Inflammatory macrophage treated with lipopolysaccharide for 4 hours (primary cell): Measurements from ENCODE around the gene TTC21A.

Source experiments
- DNase-seq: peaks from one replicate; pipeline ENCODE4 v3.0.0-alpha.2; 2020

TTC21A gene

DNA sequence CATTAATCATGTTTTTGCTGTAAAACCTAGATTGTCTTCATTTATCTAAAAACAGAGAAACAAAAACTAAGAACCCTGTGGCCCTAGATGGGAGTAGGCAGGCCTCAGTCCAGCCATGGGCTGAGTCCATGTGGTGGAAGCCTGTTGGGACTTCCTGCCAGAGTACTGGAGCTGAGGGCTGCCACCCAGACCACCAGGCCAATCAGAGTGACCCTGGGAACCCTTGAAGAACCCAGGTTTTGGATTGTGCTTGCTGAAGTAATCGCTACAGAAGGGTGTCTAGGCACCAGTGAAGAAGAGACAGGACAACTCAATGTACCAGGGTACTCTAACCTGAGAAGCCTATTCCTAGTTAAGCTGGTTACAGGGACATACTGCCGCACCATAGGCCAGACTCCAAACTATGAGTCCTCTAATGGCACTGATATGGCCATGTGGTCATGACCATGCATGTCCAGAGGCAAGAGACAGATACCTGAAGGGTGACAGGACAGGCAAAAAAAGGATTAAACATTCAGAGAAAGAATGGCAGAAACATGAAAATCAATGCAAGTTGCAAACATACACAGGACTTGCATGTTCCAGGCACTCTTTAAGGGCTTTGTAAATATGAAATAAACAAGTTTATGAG, 33.0 kb downstream of the TTC21A start:
- DNase-seq, result no peak

DNA sequence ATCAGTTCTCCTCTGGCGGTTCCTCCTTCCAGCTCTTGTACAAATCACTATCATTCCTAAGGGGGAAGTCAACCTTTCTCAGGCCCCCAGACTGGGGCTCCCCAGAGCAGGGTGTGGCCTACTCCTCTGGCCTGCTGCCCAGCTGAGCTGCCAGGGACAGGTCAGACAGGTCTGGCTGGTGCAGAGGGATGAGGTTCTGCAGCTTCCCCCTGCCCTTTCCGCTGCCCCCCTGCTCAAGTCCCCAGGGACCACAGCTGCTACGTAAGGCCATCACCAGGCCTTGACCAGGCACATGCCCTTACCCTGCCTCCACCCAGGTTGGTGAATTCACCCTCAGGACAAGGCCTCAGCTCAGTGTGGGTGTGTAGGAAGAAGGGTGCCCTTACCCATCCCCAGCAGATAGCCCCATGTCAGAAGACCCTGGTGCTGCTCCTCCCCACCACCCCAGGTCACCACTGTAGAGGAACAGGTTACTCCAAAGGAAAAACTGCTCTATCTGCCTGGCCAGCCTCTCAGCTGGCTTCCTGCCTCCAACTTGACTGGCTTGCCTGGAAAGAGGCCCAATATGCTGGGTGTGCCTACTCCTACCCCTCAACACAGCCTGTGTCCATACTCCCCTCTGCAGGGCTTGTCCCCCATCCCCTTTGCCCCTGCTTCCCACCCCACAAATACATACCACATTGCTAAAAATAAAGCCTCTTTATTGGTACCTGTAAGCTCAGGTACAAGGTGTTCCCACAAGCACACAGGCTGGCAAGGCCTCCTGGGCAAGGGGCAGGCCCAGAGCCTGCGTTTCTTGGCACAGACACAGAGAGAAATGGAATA, 33.9 kb downstream of the TTC21A start:
- DNase-seq, result peak; percentile 57

DNA sequence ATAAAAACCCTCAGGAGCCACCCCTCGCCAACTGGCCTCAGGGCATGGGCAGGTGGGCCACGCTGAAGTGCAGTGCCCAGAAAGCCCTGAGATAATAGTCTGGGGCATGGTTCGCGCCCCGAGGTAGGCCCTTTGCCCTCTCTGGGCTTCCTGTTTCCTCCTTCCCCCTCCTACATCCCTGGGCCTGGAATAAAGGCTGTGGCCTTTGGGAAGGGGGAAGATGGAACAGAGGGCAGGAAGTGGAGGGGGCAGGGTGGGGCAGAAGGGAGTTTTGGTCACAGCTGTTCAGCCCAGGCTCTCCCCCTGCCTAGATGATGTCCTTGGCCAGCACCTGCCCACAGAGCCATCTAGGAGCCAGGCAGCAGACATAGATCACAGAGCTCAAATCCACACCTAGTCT, 34.6 kb downstream of the TTC21A start:
- DNase-seq, result no peak

DNA sequence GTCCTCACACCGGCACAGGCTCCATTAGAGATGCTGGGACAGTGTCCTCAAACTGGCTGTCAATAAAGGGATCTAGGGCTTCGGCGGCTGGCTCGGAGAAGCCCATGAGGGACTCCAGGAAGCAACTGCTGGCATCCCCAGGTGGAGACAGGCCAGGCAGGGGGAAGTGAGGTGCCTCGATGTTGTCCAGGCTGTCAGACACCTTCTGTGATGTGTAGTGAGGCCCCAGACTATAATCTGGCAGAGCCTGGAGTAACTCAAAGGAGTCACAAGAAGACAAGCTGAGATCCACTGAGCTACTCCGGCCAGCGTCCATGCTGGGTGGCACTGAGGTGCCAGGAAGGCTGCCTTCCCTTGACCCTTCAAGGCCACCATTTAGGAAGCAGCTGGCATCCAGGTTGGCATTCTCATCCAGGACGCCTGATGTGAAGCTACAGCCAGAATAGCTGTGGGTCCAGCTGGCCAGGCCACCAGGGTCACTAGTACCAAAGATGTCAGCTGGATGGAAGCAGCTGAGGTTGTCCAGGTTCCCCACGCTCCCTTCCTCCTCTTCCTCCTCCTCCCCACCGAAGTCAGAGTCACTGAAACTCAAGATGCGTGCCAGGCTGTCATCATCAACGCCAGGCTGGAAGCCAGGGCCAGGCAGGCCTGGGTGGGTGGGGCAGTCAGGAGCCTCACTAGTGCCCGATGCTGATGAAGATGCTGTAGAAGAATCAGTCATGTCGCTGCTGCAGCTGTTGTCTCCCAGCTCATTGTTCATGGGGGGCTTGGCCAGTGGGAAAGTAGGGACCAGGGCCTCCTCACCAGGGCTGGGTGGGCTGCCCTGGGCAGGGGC, 35.8 kb downstream of the TTC21A start:
- DNase-seq, result no peak

DNA sequence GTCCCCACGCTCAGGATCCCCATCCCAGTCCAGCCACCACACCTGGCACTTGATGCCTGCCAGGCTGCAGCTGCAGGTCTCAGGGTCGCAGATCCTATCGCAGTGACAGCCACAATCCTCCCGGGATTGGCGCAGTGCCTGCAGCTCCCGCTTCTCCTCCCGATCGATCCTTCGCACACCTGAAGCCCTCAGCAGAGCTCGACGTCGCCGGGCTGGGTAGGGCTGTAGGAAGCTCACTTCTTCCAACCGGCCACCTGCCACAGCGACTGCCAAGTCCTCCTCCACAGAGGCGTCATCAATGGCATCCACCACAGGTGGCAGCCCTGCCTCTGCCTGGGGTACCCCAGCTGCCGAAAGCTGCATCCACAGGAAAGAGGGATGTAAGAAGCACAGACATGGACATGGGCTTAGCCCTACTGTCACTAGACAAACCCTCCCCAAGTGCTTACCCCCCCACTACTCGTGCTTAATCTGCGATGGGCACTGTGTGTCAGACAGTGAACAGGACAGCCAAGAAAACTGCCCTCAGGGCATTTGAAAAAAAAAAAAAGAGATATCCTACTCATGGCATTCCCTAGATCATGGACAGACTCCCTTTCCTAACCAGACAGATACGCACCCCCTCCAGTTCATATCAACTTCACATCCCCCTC, 36.7 kb downstream of the TTC21A start:
- DNase-seq, result no peak

DNA sequence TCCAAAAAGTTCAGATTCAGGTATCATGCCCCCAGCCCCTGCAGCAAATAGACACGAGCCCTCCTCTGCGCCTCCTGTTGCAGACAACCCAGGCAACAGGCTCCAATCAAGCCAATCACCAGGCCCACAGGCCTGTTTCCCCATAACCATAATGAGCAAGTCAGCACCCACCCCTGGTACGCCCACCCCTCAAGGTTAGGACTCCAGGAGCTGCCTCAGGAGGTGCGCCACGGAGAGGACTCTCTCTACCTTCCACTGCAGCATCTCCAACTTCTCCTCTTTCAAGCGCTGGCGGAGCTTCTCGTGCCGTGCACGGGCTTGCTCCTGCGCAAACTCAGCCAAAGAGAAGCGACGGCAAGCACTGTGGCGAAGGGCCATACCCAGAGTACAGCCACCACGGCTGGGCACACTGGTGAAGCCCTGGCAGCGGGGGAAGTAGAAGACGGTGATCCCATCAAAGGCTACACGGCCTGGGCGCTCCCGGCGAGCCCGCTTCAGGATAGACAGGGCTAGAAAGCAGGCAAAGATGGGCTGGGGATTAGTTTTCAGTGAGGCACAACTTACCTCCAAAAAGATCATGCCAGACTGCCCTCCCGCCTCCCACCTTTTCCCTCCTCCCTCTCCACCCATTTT, 37.4 kb downstream of the TTC21A start:
- DNase-seq, result no peak

DNA sequence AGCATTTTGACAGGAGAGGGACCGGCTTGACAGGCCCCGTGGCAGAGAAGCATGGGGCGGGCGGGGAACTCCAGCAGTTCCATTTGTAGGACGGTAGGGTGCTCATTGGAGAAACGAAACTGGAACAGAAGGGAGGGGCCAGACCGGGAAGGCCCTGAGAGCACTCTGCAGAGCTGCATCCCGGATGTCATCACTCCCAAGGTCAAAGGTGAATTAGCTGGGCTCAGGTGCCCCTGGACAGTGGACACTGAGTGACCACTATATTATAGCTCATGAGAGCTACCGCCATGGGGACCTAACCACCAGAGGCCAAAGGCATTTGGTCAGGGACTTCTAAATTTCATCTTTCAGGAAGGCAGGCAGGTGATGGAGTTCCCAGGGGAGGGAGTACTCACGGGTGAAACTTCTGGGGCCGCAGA, 38.6 kb downstream of the TTC21A start:
- DNase-seq, result peak; percentile 94

DNA sequence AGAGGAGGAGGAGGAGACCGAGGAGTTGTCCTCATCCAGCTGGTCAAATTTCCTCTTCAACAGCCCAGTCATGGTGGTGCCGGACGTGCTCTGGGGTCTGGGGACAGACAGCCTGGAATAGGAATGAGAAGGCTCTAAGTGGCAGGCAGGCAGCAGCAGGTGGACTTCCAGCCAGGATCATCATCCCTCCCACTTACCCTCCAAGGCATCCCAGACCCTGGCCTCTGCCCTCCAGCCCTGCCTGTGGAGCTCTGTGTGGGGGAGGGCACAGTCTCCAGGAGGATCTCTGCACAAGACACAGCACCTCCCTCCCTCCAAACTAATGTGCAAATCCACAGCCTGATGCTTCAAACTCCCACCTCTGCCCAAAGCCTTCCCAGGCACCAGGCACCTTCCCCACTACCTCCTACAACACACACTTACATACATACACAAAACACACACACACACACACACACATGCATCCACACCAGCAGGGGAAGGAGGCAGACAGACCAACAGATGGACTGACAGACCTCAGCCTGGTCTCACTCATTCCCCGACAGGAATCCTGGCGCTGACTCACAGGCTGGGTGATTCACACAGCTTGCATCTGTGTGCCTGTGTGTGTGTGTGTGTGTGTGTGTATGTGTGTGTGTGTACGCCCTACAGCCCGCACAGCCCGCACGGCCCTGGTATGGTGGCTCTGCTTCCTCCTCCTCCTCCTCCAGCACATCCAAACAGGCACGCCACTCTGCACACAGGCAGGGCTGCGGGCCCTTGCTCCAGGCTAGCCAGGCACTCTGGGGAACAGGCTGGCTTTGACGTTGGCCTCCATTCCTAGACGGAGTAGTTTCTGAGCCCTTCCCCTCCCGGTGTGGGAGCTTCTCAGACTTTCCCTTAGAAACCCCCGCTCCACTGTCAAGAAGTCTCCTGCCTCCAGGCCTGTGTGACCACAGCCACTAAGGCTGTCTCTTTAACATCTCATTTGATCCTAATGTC, 39.4 kb downstream of the TTC21A start:
- peak; percentile 93 for DNase-seq

DNA sequence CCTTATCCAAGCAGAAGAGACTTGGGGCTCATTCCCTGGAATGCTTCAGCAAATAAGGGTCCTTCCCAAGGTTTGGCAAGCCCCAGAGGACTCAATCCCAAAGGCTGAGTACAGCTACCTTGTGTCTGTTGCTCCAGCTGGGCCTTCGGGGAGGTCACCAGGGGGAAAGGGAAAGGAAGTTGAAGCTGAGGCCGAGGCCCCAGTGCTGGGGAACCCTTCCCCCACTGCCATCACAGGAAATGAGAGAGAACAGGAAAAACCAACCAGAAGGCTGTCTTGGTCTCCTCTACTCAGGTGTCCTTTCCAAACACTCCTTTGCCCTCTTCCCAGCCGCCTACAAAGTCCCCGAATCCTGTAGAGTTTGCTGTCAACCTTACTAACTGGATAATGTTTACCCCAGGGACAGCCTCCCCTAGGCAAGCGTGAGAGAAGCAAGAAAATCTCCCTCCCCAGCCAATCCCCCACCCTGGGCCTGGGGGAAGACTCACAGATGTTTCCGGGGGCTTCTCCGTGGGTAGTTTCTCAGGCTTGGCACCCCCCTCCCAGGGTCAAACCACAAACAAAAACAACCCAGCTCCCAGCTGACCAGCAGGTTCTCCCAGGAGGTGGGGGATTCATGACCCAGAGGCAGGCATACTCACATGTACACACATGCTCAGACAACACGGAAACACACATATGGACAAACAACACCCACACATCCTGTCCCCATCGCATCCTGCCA, 40.4 kb downstream of the TTC21A start:
- peak; percentile 48 for DNase-seq

DNA sequence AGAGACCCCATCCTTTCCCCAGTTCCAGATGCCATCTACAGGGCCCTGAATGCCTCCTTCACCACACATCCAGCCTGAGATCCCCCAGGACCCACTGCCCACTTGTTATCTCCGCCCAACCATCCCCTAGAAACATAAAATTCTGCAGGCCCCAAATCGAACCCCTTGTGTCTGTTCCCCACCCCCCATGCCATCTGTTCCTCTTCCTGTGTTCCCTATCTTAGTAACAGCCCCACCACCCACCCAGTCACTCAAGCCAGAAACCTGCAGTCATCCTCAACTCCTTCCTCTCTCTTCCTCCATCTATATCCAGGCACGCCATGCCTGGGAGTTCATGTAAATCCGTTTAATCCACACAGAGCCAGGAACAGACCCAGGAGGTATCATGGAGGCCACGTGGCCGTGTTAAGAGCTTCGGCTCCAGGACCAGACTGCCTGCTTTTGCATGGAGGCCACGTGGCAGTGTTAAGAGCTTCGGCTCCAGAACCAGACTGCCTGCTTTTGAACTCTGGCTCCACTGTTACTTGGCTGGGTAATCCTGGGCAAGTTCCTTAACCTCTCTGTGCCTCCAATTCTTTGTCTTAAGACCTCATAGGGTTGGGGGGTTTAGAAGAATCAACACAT, 41.1 kb downstream of the TTC21A start:
- DNase-seq, result peak; percentile 64

DNA sequence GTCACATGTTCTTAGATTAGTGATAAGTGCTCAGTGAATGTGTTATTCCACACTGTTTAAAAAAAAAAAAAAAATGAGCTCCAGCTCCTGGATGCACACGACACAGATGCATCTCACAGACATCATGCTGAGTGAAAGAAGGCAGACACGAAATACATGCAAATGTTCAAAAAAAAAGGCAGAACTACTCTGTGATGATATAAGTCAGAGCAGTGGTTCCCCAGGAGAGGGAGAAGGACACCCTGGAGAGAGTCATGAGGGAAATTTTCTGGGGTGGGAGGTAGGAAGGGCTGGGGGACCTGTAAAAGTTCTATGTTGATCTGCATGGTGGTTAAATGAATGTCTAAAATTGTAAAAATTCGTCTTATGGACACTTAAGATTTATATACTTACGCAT, 41.6 kb downstream of the TTC21A start:
- DNase-seq, result peak; percentile 70

DNA sequence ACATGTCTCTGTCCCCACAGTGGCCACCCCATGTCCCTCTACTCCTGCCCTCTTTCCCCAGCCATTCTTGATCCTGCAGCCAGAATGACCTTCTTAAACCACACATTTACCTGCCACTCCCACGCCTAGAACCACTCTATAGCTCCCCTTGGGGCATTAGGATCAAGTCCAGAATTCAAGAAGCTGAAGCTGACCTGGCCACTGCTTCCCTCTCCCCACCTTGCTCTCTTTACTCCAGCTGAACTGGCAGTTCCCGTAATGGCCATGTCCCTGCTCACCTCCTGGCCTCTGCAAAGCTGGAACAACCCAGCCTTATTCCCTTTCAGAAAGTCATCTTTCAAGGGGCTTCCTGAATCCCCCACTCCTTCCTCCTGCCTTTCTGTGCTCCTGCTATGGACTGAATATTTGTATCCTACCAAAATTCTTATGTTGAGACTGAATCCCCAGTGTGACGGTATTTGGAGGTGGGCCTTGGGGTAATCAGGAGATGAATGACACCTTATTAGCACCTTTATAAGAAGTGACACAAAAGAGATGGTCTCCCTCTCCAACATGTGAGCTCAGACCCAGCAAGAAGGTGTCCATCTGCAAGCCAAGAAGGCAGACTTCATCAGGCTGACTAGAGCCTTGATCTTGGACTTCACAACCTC, 42.1 kb downstream of the TTC21A start:
- no peak for DNase-seq

DNA sequence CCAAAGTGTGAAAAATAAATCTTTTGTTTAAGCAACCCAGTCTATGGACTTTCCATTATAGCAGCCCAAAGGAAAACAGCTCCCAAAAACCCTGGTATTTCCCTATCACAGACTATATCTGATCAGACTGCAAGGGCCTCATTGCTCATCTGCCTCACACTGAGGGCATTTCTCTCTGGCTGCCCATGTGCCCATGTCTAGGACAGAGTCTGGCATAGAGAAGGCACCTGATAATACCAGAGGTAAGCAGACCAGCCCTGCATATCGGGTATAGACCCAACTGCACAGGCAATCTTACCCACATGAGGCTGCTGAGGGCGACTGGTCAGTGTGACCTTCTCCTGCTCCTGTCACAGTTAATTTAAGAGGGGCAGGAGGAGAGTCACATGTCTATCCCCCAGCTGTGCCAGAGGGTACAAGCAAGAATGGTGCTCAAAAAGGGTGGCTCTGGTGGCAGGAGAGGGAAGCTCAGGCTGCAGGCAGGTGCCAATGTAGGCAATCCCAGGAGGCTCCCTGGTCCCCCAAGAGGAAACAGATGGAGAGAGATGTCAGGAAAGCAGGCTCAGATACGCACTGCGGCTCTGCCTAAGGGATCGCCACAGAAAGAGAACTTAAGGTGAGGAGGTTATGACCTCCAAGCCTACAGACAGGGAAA, 42.8 kb downstream of the TTC21A start:
- no peak for DNase-seq

DNA sequence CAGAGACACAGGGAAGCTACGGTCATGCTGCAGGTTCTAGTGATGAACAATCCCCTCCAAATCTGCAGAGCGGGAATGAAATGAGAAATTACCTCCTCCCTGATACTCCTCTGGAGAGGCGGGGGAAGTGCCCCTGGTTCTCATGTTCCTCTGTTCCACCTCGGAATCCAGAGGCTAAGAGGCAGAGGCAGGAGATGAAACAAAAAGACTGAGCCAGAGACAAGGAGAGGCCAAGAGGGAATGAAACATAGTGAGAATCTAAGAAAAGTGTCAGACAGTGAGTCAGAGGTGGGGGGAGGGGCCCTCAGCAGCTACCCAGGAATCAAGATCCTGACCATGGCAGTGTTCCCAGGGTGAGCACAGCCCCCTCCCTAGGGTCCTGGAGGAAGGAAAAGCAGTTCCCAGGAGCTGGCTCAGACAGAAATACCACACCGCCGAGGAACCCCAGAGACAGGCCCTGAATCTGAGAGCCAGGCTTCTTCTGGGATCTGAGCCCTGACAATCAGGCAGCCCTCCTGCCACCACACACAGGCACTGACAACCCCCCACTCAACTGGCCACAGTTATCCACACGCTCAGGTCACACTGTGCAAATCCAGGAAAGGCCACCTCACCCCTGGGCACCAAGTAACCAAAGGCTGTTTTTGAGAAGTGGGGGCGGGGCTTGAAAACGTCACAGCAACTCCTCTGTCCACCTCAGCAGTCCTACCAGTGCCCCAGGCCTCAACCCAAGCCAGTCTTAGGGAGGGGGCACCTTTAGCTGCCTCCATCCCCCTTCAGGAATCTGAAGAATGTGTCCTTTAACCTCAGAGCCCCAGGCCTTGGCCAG, 43.5 kb downstream of the TTC21A start:
- peak; percentile 64 for DNase-seq

DNA sequence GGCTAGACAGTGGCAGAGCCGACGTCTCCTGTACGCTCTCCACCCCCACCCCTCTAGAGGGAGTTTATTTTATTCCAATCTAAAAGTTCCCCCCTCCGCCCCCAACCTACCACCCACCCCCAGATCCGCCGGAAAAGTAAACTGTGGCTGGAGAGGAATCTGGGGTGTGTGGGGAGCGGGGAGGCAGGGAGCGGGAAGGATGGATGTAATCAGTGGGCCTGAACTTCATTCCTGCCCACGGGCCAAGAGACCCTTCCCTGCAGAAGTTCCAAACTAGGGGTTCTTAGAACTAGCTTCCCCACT, 46.4 kb downstream of the TTC21A start:
- DNase-seq, result no peak

DNA sequence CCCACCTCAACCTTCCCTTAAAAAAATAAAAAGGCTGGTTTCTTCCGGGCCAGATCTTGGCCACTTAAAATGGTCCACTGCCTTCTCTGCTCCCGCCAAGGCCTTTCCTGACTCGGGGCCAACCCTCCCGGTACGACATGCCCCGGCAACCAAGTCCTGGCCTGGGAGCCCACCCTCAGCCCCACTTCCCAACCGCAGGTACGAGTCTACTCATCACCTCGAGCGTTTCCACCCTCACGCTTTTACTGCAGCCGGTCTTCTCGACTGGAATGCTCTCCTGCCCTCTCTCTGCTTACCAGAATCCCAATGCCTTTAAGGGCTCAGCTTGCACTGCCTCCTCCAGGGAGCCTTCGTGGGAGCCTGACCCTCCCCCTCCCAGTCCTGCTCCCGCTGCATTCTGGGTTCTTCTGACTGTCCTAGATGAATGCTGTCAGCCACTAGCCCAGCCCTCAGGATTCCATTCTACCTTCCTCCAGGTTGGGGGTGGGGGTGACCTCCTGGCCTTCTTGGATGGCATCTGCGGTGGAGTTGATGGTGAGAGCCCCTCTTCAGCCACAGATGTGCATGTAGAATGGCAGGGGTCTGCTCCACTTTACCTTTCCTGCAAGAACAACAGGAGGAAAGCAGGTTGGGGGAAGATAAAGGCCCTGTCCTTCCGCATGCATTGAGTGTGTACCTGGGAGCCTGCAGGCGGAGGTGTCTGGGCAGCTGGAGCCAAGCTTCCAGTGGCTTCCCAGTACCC, 47.0 kb downstream of the TTC21A start:
- DNase-seq, result no peak

DNA sequence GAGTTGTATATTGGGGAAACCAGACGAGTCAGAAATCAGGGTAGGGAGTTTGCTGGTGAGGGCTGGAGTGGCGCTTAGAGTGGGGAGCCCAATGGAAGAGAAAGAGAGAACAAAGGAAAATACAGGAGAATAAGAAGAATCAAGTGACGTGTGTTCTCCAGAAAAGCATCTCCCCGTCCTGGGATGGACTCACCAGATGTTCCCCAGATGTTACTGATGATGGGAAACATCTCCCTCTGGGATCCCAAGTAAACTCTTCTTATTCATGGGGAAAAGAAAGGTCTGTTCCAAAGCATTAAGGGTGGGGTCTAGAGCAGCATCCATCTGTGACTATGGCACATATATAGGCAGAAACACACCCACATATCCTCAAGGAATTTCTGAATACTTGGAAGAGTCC, 48.9 kb downstream of the TTC21A start:
- DNase-seq, result no peak

DNA sequence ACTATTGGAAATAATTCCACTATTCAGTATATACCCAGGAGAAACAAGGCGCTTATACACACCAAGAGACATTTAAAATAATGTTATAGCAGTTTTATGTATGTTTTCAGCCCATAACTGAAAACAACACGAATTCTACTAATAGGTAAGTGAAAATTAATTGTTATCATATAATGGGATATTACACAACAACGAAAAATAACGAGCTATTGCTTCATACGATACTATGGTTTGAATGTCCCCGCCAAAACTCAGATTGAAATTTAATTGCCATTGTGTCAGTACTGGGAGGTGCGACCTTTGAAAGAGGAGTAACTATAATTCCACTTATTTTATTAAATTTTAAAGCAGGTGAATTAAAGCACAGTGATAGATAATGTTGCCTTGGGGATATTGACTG, 49.9 kb downstream of the TTC21A start:
- DNase-seq, result no peak
